ENCODE data around the gene KIFC3. TPM values are rescaled to one million over a fixed set of nuclear protein-coding genes. Genes with fewer than 3 reads are reported as not detected.

KIFC3 gene
- total RNA-seq, 1 experiment from 2014 or later, result 32.6 TPM

- peaks cover 14% of the 10 kb centered on the region for H3K4me1 ChIP-seq (ENCODE audit: insufficient read depth, low read length)
- H4K20me1 ChIP-seq (ENCODE audit: low read length), result no peaks in the 10 kb centered on the region
- H3K4me2 ChIP-seq (ENCODE audit: low read length), result peak overlapping the region; percentile 99
- no peaks in the 10 kb centered on the region for H3F3A ChIP-seq (ENCODE audit: low read length, unreplicated experiment)
- TSS peak; percentile 93 for BruUV-seq (replicated peaks)
- H3K27ac ChIP-seq (ENCODE audit: low read length), result peak overlapping the region; percentile 45
- ChIA-PET POLR2A (ENCODE audit: unreplicated experiment) (interaction anchor here (0.6 to 0.7 kb wide), 3 partner anchors 63 to 296 kb away, joined by 3 to 8 read pairs (median 7); no protein-coding TSS in a partner anchor), CTCF (interaction anchor here (0.6 to 1.2 kb wide), 2 partner anchors 87 to 144 kb away, joined by 3 read pairs; no protein-coding TSS in a partner anchor)
- TF ChIP-seq EZH2phosphoT487 (IDR thresholded peaks at IDR 0.05; ENCODE audit: borderline replicate concordance, low read length) (no peak), CTCF (conservative IDR thresholded peaks at IDR 0.05; ENCODE audit: low read depth, low read length) (no peak), EZH2 (IDR thresholded peaks at IDR 0.05; ENCODE audit: low read length, unreplicated experiment) (no peak)
- no peaks in the 10 kb centered on the region for H3K27me3 ChIP-seq (ENCODE audit: low read length)
- intact Hi-C loops (cut with micrococcal nuclease), result no loop called here
- DNase-seq, result peak; percentile 99
- H3K9me3 ChIP-seq (ENCODE audit: low read length), result no peaks in the 10 kb centered on the region
- H2AFZ ChIP-seq (ENCODE audit: low read length), result peak overlapping the region; percentile 94
- H3K9ac ChIP-seq (ENCODE audit: low read length), result peak overlapping the region; percentile 93
- ATAC-seq, result peak; percentile 95
- peaks cover 15% of the 10 kb centered on the region; the same call in 1 of the 2 replicates for H3K79me2 ChIP-seq (ENCODE audit: low read length)
- no peaks in the 10 kb centered on the region for H3K9me2 ChIP-seq (replicated peaks; ENCODE audit: low read length)
- no peaks in the 10 kb centered on the region for H3K36me3 ChIP-seq (ENCODE audit: low read depth, low read length)
- H3K4me3 ChIP-seq (ENCODE audit: low read length), result peak overlapping the region; percentile 87
Measured at GRCh38 chr16:57734925-57735754, 67.2 kb downstream of the KIFC3 start.

GRCh38 chr16:57734308-57734924 lies 67.9 kb downstream of the KIFC3 start:
- peak overlapping the region; percentile 93 for H3K9ac ChIP-seq (ENCODE audit: low read length)
- DNase-seq (no peak), ATAC-seq (no peak)
- no peaks in the 10 kb centered on the region for H3K27me3 ChIP-seq (ENCODE audit: low read length)
- intact Hi-C loops (cut with micrococcal nuclease), result no loop called here
- no peaks in the 10 kb centered on the region for H4K20me1 ChIP-seq (ENCODE audit: low read length)
- H3K9me3 ChIP-seq (ENCODE audit: low read length), result no peaks in the 10 kb centered on the region
- peaks cover 15% of the 10 kb centered on the region; the same call in 1 of the 2 replicates for H3K79me2 ChIP-seq (ENCODE audit: low read length)
- peak overlapping the region; percentile 94 for H2AFZ ChIP-seq (ENCODE audit: low read length)
- ChIA-PET CTCF (interaction anchor here (1.2 kb wide), 1 partner anchor 143 kb away, joined by 3 read pairs; no protein-coding TSS in a partner anchor), POLR2A (ENCODE audit: unreplicated experiment) (no interaction called here)
- peak overlapping the region; percentile 45; the same call in 1 of the 2 replicates for H3K27ac ChIP-seq (ENCODE audit: low read length)
- H3F3A ChIP-seq (ENCODE audit: low read length, unreplicated experiment), result no peaks in the 10 kb centered on the region
- no peaks in the 10 kb centered on the region for H3K36me3 ChIP-seq (ENCODE audit: low read depth, low read length)
- TF ChIP-seq CTCF (conservative IDR thresholded peaks at IDR 0.05; ENCODE audit: low read depth, low read length) (no peak), EZH2 (IDR thresholded peaks at IDR 0.05; ENCODE audit: low read length, unreplicated experiment) (no peak), EZH2phosphoT487 (IDR thresholded peaks at IDR 0.05; ENCODE audit: borderline replicate concordance, low read length) (no peak)
- no peaks in the 10 kb centered on the region for H3K9me2 ChIP-seq (replicated peaks; ENCODE audit: low read length)
- H3K4me2 ChIP-seq (ENCODE audit: low read length), result peak overlapping the region; percentile 94
- peaks cover 14% of the 10 kb centered on the region for H3K4me1 ChIP-seq (ENCODE audit: insufficient read depth, low read length)
- peak overlapping the region; percentile 87 for H3K4me3 ChIP-seq (ENCODE audit: low read length)
- no TSS peak for BruUV-seq (replicated peaks)

Measured in PC-3 (cell line).